DMS153 treated with DMSO at 0.1 percent for 48 hours (cell line): Measurements from ENCODE around the gene PEX16.
A peak's percentile ranks its signal among the peaks of the same experiment; 100 is the strongest.

Source experiments
- DNase-seq: peaks from one replicate; lab custom pipeline; 2025; ENCODE audit not compliant: unreplicated experiment; lab: John Stamatoyannopoulos, UW

PEX16 gene

DNA sequence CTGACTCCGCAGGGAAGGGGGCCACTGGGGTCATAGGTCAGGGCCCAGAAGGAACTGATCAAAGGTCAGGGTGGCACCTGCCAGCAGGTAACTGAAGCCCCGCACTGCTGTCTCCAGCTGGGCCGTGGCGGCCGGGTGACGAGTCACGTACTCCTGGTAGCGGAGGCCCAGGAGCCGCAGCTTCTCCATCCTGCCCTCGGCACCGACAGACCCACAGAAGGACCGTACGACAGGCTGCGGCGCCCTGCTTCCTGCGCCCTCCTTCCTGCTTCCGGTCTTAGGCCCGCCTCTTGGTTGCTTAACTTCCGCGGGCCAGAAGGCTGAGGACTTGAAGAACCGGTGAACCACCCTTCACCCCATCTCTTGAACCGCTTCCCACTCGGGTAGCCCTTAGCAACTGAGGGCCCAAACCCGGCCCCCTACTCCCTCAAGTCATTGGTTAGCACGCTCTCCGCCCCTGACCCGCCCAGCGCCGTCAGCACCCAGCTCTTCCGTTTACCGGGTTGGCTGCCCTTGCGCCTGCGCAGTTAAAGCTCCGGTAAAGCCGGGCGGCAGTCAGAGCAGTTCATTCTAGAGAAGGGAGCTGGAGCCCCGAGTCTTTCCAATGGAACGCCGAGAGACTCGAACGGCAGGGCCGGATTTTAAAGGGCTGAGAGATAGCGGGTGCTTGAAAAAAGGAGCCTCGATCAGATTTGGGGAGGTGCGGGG, at the start of gene PEX16:
Gene PEX16, minus strand, starts transcription at position 255 of the 708 bp plus-strand sequence. Its CDS starts 66 bp downstream, at position 189.
- peak; percentile 96 for DNase-seq

DNA sequence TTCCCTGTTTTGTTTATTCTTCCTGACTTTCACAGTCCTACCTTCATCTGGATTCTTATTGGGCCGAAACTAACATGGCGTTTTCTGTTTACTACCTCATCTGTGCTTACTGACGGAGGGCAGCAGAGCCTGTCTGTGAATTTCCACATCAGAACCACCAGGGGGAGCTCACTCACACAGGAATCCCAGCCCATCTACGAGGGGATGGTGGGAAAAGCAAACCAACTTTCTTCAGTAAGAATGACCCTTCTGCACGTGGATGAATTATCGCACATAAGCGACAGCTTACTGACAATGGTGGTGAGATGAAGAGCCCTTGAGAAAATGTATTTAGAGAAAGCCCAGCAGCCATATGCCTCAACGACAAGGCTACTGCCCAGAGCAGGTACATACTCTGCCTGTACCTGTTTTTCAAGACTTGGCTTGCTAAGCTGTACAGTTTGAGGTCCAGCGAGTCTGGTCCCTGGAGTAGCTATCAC, 47.3 kb upstream of the PEX16 start:
- peak; percentile 68 for DNase-seq

DNA sequence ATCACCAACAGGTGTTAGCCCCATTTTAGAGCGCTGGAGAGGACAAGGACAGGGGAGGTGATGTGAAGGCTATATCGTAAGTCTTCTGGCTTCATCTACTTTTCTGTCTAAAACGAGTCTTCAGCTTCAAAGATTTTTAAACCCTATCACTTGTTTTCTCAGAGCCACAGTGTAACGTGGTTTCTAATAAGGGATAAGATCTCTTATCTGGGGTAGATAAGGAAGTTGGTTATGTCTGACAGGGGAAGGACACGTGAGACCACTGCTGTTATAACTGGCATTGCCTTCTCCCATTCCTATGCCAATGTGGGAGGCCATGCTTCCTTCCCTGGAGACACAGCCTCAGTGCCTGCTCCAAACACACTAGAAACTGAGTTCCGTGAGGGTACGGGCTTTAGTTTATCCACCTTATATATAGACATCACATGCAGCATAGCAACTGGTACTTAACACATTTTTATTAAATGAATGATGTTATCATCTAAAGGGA, 44.1 kb upstream of the PEX16 start:
- DNase-seq: no peak

DNA sequence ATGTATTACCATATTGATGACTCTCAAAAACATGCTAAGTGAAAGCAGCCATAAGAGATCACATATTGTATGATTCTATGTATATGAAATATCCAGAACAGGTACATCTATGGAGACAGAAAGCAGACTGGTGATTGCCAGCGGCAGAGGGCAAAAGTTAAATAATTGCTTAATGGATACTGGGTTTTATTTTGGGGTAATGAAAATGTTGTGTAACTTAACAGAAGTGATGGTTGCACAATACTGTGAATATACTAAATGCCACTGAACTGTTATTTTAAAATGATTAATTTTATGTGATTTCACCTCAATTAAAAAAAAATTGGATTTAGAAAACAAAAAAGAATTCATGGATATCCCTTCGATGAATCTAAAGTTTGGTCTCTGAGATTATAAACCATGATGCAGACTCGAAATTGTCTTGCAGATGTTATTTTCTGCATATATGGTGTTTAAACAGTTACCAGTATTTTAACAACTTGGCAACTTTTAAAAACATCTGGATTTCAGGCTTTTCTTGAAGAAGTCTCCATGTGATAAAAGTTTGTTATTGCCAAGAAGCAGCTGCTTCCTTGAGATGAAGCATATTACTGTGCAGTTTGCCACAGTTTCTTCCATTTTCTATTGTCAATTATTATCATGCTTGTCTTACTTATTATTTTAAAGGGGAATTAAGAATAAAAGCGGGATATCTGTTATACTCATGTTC, 42.9 kb upstream of the PEX16 start:
- no peak for DNase-seq

DNA sequence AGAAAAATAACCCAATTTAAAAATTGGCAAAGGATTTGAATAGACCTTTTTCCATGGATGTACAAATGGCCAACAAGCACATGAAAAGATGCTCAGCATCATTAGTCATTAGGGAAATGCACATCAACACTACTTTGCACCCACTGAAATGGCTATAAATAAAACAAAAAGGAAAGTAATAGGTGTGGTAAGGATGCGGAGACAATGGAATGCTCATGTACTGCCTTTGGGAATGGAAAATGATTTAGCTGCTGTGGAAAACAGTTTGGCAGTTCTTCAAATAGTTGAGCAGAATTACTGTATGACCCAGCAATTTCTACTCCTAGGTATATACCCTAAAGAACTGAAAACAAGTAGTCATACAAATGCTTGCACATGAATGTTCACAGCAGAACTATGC, 42.2 kb upstream of the PEX16 start:
- no peak for DNase-seq

DNA sequence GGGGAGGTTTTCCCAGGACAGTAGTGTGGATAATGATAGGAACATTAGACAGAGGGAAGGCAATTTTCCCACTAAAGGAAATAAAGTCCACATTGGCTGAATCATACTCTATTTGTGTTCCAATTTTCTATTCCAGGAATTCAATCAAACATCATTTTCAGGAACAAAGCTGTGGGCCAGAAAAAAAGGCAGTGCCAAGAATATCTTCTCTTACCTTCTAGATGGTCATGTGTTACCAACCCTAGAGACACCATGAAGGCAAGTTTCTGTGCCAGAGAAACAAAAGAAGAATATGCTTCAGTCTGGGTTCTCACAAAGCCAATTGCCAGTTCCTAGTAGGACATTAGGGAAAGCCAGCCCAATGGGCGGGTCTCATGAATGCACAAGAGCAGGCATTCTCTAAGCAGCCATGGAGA, 32.3 kb upstream of the PEX16 start:
- DNase-seq: no peak

DNA sequence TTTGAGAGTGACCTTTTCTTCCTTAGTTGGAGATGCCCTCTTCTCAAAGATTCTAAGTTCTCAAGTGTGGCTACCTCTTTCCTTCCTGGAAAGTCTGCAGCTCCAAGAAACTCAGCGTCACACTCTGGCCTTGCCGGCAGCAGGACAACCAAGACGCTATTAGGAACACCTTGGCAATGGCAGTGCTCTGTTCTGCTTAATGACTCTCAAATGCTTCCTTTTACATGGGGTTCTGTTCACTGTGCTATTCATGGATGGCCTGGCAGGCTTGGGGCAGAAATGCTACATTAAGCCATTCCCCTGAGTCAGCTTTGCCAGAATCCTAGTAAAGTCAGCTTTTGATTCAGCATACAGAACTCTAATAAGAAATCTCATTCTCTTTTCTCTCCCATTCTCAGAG, 30.7 kb upstream of the PEX16 start:
- no peak for DNase-seq

DNA sequence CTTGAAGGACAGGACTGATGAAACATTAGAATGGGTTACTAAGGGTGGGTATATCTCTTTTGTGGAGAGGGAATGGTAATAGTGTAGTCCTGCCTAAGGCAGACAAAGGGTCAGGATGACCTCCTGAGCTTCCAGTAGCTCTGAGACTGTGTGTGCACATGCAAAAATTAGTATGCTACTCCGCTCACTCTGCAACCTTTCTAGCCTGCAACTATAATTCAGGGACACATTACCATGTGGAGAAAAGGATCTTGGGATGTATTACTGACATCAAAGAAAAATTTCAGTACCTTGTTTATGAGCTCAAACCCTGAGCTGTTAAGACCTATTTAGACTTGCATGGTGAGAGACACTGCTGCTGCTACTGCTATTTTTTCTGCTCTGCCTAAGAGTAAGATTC, 30.2 kb upstream of the PEX16 start:
- DNase-seq: no peak

DNA sequence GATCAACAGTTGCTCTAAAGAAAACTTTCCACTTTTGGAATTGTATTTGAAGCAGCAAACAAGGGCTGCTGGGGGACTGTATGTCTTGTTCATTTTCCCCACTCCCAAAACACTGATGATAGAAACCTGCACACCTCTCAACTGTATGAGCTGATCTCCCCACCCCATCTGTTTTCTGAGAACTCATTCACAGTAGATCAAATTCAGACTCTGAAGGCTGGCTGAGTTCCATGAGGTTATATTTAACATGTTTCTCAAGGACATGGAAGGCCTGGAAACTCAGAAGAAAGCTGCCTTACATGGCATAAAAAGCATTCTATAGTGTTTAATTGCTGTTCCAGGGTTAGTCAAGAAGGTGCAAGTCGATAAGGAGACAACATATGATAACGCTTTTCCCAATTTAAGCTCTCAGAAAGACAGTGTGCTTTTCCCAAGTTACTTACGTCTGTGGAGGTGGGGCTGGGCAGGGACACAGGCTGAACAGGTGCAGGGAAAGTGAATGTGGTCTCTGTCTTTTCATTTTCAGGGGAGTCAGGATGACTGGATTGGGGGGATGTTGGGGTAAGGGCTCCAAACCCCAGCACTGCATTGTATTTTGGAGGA, 27.8 kb upstream of the PEX16 start:
- DNase-seq: no peak

DNA sequence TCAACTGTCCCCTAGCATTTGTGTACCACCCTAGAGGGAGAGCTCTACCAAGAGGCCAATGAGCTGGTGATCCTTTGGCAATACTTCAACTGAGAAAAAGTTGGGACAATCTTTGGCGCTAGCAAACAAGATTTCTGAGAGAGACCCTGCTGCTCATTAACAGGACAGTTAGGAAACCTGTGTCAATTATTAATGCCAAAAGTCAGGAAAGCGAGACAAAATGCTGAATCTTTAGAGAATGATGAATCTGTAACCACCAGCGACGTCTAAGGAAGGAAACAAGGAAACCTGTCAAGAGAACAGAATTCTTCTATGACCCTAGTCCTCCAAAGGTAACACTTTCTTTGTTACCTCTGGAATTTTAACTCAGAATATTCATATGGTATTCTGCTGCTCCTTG, 24.7 kb upstream of the PEX16 start:
- no peak for DNase-seq

DNA sequence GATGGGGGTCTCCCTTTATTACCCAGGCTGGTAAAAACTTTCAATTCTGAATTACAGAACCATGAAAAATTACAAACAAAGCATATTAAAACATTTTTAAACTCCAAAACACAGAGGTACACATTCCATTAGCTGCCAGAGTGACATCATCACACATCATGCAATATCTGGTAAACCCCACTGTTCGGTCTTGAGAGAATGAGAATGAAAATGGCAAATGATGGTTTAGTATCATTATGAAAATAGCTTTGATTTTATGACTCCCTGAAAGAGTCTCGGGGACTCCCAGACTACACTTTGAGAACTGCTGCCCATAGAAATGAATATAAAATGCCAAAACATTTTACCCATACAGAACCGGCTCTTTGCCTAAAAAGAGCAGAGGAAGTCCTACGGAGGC, 23.6 kb upstream of the PEX16 start:
- no peak for DNase-seq

DNA sequence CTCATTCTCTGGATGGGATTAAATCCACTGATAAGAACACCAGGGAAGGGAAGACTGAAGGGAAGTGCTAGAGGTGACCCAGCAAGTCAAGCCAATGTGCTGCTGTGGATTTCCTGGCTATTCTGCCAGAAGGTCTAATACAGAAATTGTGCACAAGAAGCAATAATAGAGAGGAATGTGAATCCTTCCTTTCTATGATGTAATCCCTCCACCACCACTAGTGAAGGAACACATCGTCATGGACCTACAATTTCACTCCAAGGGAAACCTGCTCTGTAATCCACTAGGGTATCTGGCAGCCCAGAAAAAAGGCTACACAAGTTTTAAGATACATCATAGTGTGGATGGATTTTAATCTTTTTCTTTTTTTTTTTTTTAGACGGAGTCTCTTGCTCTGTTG, 22.2 kb upstream of the PEX16 start:
- no peak for DNase-seq

DNA sequence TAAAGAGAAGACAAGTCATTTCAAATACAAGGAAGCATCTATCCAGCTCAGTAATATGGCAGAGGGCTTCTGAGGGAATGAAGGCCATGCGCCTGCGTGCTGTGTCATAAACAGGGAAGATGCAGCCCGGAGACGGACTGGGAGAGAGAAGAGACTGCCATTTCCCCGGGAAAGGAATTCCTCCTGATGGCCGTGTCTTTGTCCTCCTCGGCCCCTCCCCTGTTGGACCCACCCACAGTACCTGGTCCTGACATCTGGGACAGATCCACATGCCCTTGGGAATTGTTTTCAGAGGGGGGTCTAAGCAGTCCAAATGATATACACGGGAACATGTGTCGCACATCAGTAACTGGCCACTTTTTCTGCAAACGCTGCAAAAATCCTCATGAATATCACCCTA, 20.2 kb upstream of the PEX16 start:
- DNase-seq: no peak

DNA sequence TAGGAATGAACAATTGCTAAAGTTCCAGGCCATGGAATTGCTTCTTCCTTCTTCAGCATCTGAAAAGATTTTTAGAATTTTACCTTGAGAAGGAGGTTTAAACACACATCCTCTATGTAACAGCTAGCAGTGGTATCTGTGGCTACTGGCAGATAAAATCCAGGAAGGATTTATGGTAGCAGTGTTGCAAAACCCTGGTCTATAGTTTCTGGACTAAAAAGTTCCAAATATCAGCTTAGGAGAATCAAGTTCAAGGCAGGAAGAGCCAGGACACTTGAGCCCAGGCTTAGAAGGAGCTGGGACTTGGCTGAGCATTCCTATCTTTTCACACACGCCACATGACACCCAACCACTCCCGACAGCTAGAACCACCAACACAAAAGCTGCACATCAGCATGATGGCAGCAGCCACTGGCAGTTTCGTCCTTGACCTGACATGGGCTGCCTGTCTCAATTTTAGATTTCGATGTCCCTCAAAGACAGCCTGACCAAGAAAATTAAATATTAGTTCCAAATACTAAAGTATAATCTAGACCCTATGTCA, 18.9 kb upstream of the PEX16 start:
- DNase-seq: no peak

DNA sequence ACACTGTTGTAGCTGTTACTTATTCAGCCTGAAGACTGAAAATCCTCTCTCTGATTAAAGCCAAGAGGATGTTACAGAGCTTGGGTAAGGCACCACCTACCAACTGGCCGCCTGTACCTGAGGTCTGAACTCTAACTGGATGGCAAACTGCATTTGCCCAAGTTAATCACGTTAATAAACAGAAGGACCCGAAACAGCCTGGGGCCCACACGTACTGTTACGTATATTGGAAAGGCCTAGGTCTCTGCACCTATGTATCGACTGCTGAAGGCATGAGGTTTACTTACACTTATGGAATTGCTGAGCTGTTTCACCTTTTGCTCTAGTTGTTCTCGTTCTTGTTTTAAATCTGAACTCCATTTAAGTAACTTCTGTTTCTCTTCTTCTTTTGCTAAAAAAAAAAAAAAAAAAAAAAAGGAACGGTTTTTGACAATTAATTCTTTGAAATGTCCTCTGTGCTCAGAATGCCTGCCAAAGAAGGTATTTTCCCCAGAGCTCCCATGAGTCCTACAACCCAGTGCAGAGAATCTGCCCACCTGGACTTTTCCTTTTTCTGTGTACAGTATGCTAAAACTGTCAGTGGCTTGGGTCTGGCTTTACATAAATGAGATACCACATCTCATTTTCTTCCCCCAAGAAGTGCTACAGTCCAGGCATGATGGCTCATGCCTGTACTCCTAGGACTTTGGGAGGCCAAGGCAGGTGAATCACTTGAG, 17.8 kb upstream of the PEX16 start:
- no peak for DNase-seq

DNA sequence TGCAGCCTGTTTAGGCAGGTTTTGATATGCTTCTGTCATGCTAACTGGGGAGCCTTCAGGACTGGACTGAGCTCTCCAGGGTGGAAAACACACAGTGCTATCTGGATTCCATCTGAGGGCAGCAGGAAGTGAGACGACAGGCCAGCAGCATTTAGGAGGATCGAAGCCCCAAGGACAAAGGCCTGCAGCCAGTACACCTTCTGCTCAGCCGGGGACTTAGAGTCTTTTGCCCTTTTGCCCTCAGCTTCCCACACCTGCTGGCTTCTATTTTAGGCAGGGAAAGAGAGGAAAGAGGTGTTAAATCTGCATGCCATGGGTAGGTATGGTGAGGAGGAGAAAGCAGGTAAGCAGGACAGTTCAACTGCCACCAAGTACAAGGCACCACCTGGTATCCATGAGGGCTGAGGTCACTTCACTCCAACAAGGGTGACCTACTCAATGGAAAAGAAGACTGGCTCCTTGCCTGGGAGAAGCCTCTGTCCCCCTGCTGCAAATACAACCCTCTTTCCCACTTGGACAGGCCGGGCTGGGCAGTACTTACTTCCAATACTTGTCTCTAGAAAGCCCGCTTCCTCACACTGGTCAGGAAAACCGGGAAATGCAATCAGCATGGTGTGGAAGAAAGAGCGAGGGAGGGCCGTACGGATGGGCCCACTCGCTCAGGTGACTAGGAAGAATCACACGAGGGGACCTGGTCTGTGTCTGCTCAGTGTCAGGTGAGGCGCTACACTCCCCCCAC, 17.1 kb upstream of the PEX16 start:
- DNase-seq: no peak

DNA sequence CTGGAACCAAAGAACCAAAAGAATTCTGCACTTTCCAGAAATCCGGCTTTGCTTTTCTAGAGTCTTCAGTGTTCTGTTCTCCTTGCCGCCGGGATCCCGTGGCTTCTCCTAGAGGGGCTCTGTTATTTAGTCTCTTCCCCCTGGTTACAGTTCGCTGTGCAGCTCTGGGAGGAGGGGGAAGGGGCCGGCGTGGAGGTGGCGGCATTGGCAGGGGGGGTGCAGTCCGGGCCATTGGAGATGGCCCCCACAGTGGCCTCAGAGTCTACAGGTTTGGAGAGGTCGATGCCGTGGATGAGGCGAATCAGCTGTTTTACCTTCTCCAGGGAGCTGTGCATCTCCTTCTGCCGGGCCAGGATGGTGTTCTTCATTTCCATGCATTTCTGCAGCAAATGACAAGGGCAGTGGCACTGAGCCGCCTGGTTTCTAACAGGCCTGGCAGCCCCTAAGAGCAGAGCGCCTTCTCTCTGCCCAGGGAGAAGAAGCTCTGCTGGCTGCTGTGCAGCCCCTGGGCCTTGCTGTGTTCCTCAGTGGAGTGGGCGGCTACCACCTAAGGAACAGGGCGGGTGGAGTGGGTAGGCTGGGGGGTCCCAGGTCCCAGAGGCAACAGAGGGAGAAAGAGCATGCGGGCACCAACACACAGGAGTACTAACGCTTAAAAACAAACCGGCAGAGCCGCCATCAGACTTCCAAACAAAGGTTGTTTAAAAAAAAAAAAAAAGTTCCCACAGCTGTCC, 16.3 kb upstream of the PEX16 start:
- DNase-seq: no peak

DNA sequence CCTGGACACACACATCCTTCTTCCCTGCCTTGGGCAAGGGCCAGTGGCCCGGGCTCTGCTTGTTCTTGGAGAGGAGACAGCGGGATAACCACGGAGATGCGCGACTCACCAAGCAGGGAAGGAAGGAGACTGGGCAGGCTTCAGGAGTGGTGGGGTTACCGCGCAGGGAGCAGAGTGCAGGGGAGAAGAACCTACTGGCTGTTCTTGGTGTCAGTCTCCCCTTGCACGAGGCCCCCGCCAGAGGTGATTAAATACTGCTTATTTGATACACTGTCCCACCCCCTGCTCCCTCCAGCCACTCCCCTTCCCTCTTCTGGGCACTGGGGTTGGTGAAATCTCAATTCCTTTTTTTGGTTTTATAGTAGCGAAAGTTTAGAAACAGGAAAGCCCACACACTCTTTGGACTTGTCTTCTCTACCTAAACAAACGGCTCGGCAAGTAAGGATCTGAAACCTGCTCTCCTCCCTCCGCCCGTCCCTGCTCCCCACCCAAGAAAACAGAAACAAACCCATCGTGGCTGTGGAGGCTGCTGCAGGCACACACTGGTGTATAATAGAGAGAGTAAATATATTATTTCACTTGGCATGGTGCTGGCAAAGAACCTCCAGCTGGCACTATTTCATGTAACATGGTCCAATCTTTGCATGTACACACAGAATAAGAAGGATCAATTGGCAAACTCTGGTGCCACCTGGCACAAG, 15.6 kb upstream of the PEX16 start:
- DNase-seq: no peak

DNA sequence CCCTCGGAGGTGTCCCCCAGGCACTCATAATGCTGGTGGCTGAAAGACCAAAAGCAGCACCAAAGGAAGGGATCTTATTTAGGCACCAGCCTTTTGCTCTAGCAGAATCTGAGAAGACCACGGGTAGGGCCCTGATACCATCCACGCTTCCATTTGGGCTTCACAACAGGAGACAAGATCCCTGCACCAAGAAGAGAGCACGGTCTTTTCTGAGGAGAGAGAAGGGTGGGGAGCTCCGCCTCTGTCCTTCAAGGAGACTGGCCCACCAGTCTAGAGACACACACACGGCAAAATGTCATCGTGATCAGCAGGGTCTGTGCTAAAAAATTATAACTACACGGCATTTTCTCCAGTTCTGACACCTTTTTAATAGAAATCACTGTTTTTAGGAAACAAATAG, 14.5 kb upstream of the PEX16 start:
- no peak for DNase-seq
